GM20431 (cell line): ENCODE measurements around the gene SLC30A10.
"Not testable (repeated sequence)": the region's sequence is repeated elsewhere in the genome, so short reads cannot be mapped to it uniquely, and the experiment has no call there.

Experiments
- in situ Hi-C: fragments of 300-500 bp; cut with MseI, MboI; formaldehyde crosslinking; loops from one replicate; pipeline ENCODE4 v1.15.0; 2020; ENCODE audit warnings: low sequenced_read_pairs; ENCODE audit not compliant: unreplicated experiment

Gene SLC30A10

GRCh38 chr1:219931033-219931432, 2.7 kb upstream of the SLC30A10 start:
- in situ Hi-C loops: no loop called here

- in situ Hi-C loops: no loop called here
Measured at GRCh38 chr1:219928791-219929118, 398 bp upstream of the SLC30A10 start.

- in situ Hi-C loops: no loop called here
Measured at GRCh38 chr1:219927298-219927955, 930 bp downstream of the SLC30A10 start.

- in situ Hi-C loops: no loop called here
Measured at GRCh38 chr1:219926363-219926998, 1.9 kb downstream of the SLC30A10 start.

GRCh38 chr1:219924342-219924741, 4.0 kb downstream of the SLC30A10 start:
- in situ Hi-C loops: no loop called here

- in situ Hi-C loops: no loop called here
Measured at GRCh38 chr1:219917851-219918466, 10.4 kb downstream of the SLC30A10 start.

- in situ Hi-C loops: no loop called here
Measured at GRCh38 chr1:219917281-219917680, 11.1 kb downstream of the SLC30A10 start.

- in situ Hi-C loops: no loop called here
Measured at GRCh38 chr1:219916257-219916656, 12.1 kb downstream of the SLC30A10 start.

- in situ Hi-C loops: no loop called here
Measured at GRCh38 chr1:219913005-219913770, 15.2 kb downstream of the SLC30A10 start.

- in situ Hi-C loops: no loop called here
Measured at GRCh38 chr1:219910716-219911115, 17.6 kb downstream of the SLC30A10 start.

GRCh38 chr1:219909476-219909875, 18.9 kb downstream of the SLC30A10 start:
- in situ Hi-C loops: no loop called here

GRCh38 chr1:219908170-219908569, 20.2 kb downstream of the SLC30A10 start:
- in situ Hi-C loops: no loop called here

- in situ Hi-C loops: no loop called here
Measured at GRCh38 chr1:219907772-219908070, 20.6 kb downstream of the SLC30A10 start.

- in situ Hi-C loops: no loop called here
Measured at GRCh38 chr1:219906924-219907771, 21.2 kb downstream of the SLC30A10 start.

GRCh38 chr1:219906565-219906923, 21.8 kb downstream of the SLC30A10 start:
- in situ Hi-C loops: not testable (repeated sequence)

- in situ Hi-C loops: no loop called here
Measured at GRCh38 chr1:219905524-219905923, 22.8 kb downstream of the SLC30A10 start.

GRCh38 chr1:219904934-219905333, 23.4 kb downstream of the SLC30A10 start:
- in situ Hi-C loops: no loop called here

- in situ Hi-C loops: no loop called here
Measured at GRCh38 chr1:219903353-219903871, 24.9 kb downstream of the SLC30A10 start.

GRCh38 chr1:219902951-219903350, 25.4 kb downstream of the SLC30A10 start:
- in situ Hi-C loops: no loop called here

- in situ Hi-C loops: no loop called here
Measured at GRCh38 chr1:219900882-219901281, 27.5 kb downstream of the SLC30A10 start.
